H9 (cell line): ENCODE measurements around the gene RASGRF1. TPM values are rescaled to one million over a fixed set of nuclear protein-coding genes. Genes with fewer than 3 reads are reported as not detected.

Experiments
- DNase-seq: peaks from one replicate; pipeline ENCODE4 v3.0.0-alpha.2; 2017
- H2AFZ ChIP-seq: one replicate; pipeline ENCODE4 v1.6.1; 2013; ENCODE audit warnings: mild to moderate bottlenecking, low read length, control low read depth, moderate library complexity
- H2AK5ac ChIP-seq: 2 replicates; pipeline ENCODE4 v1.6.1; 2013; ENCODE audit warnings: low read length, control low read depth, mixed read lengths; ENCODE audit not compliant: insufficient read length
- H2BK120ac ChIP-seq: one replicate; pipeline ENCODE4 v1.6.1; 2013; ENCODE audit warnings: low read depth, mild to moderate bottlenecking, low read length, control low read depth, inconsistent platforms; ENCODE audit not compliant: poor library complexity, severe bottlenecking
- H2BK12ac ChIP-seq: 2 replicates; pipeline ENCODE4 v1.6.1; 2013; ENCODE audit warnings: low read length, control low read depth, mixed read lengths, low read depth; ENCODE audit not compliant: insufficient read length
- H2BK15ac ChIP-seq: 2 replicates; pipeline ENCODE4 v1.6.1; 2013; ENCODE audit warnings: low read depth, low read length, control low read depth
- H2BK20ac ChIP-seq: one replicate; pipeline ENCODE4 v1.6.1; 2013; ENCODE audit warnings: low read depth, mild to moderate bottlenecking, low read length, control low read depth, inconsistent platforms; ENCODE audit not compliant: poor library complexity, severe bottlenecking
- H2BK5ac ChIP-seq: 2 replicates; pipeline ENCODE4 v1.6.1; 2013; ENCODE audit warnings: low read length, control low read depth, mixed read lengths; ENCODE audit not compliant: insufficient read length
- H3K14ac ChIP-seq: 2 replicates; pipeline ENCODE4 v1.6.1; 2013; ENCODE audit warnings: low read length, control low read depth; ENCODE audit not compliant: insufficient read depth
- H3K18ac ChIP-seq: 2 replicates; pipeline ENCODE4 v1.6.1; 2013; ENCODE audit warnings: low read depth, mild to moderate bottlenecking, mixed read lengths, low read length, control low read depth; ENCODE audit not compliant: insufficient read length
- H3K23ac ChIP-seq: 2 replicates; pipeline ENCODE4 v1.6.1; 2013; ENCODE audit warnings: low read length, control low read depth, mixed read lengths, low read depth; ENCODE audit not compliant: insufficient read length
- H3K23me2 ChIP-seq: 2 replicates; pipeline ENCODE4 v1.6.1; 2013; ENCODE audit warnings: low read depth, mild to moderate bottlenecking, mixed read lengths, low read length, control low read depth; ENCODE audit not compliant: insufficient read length, poor library complexity, severe bottlenecking
- H3K27ac ChIP-seq: 2 replicates; pipeline ENCODE4 v1.5.1; 2013; ENCODE audit warnings: low read length, control low read depth, mixed read lengths, low read depth; ENCODE audit not compliant: insufficient read length
- H3K27me3 ChIP-seq: 2 replicates; pipeline ENCODE4 v1.6.1; 2013; ENCODE audit warnings: low read length, control low read depth, inconsistent platforms; ENCODE audit not compliant: insufficient read depth
- H3K4ac ChIP-seq: 2 replicates; pipeline ENCODE4 v1.6.1; 2013; ENCODE audit warnings: low read depth, mild to moderate bottlenecking, control low read depth, inconsistent platforms, low read length, moderate library complexity
- H3K4me1 ChIP-seq: 2 replicates; pipeline ENCODE4 v1.6.1; 2013; ENCODE audit warnings: low read length, control low read depth, inconsistent platforms; ENCODE audit not compliant: insufficient read depth
- H3K4me2 ChIP-seq: 2 replicates; pipeline ENCODE4 v1.6.1; 2013; ENCODE audit warnings: low read length, control low read depth, mixed read lengths; ENCODE audit not compliant: insufficient read length, insufficient read depth
- H3K56ac ChIP-seq: 2 replicates; pipeline ENCODE4 v1.6.1; 2013; ENCODE audit warnings: low read depth, mild to moderate bottlenecking, mixed read lengths, low read length, control low read depth; ENCODE audit not compliant: insufficient read length
- H3K79me1 ChIP-seq: 2 replicates; pipeline ENCODE4 v1.6.1; 2013; ENCODE audit warnings: low read depth, mild to moderate bottlenecking, moderate library complexity, low read length, control low read depth, inconsistent platforms; ENCODE audit not compliant: insufficient read depth, poor library complexity, severe bottlenecking
- H3K79me2 ChIP-seq: 2 replicates; pipeline ENCODE4 v1.6.1; 2013; ENCODE audit warnings: low read length, control low read depth, inconsistent platforms; ENCODE audit not compliant: insufficient read depth
- H3K9ac ChIP-seq: 2 replicates; pipeline ENCODE4 v1.6.1; 2013; ENCODE audit warnings: low read length, control low read depth, mixed read lengths; ENCODE audit not compliant: insufficient read length; ENCODE audit errors: extremely low read depth
- H3K9me3 ChIP-seq: one replicate; pipeline ENCODE4 v1.6.1; 2013; ENCODE audit warnings: low read depth, low read length, inconsistent platforms; ENCODE audit not compliant: control insufficient read depth
- H3T11ph ChIP-seq: one replicate; pipeline ENCODE4 v1.6.1; 2013; ENCODE audit warnings: mild to moderate bottlenecking, low read length, control low read depth, inconsistent platforms
- H4K20me1 ChIP-seq: one replicate; pipeline ENCODE4 v1.6.1; 2013; ENCODE audit not compliant: control insufficient read depth, insufficient read length, insufficient read depth
- H4K5ac ChIP-seq: 2 replicates; pipeline ENCODE4 v1.6.1; 2013; ENCODE audit warnings: low read depth, mild to moderate bottlenecking, mixed read lengths, low read length, control low read depth; ENCODE audit not compliant: insufficient read length
- H4K8ac ChIP-seq: replicated peaks from 2 replicates; pipeline ENCODE4 v1.6.1; 2013; ENCODE audit warnings: low read length, control low read depth, mixed read lengths, low read depth; ENCODE audit not compliant: insufficient read length
- H4K91ac ChIP-seq: 2 replicates; pipeline ENCODE4 v1.6.1; 2013; ENCODE audit warnings: low read depth, mild to moderate bottlenecking, moderate library complexity, mixed read lengths, low read length, control low read depth; ENCODE audit not compliant: insufficient read length
- H3K27ac Mint-ChIP-seq, 3 experiments: 2 replicates in 2 of 3; 3 replicates in 1 of 3; pipeline ENCODE4 v1.8.0; 2020 to 2021; ENCODE audit warnings: mixed read lengths in 3 of 3, mild to moderate bottlenecking in 1 of 3, moderate library complexity in 1 of 3
- H3K27me3 Mint-ChIP-seq: 2 replicates; pipeline ENCODE4 v1.8.0; 2021; ENCODE audit warnings: low read depth, mild to moderate bottlenecking, moderate library complexity, mixed read lengths
- H3K36me3 Mint-ChIP-seq, 3 experiments: 2 replicates in 2 of 3; 3 replicates in 1 of 3; pipeline ENCODE4 v1.8.0; 2020 to 2021; ENCODE audit warnings: low read depth in 3 of 3, mixed read lengths in 3 of 3; ENCODE audit not compliant: insufficient read depth in 1 of 3
- H3K4me1 Mint-ChIP-seq, 2 experiments: 2 replicates each; pipeline ENCODE4 v1.8.0; 2020; ENCODE audit warnings: mixed read lengths in 2 of 2
- H3K4me3 Mint-ChIP-seq, 2 experiments: 2 replicates in 1 of 2; 3 replicates in 1 of 2; pipeline ENCODE4 v1.8.0; 2020 to 2021; ENCODE audit warnings: mild to moderate bottlenecking in 2 of 2, mixed read lengths in 2 of 2, moderate library complexity in 1 of 2
- H3K9me3 Mint-ChIP-seq, 2 experiments: 2 replicates in 1 of 2; 3 replicates in 1 of 2; pipeline ENCODE4 v1.8.0; 2020; ENCODE audit warnings: mild to moderate bottlenecking in 2 of 2, mixed read lengths in 2 of 2, moderate library complexity in 1 of 2
- CTCF ChIP-seq: fragments of 200-600 bp; sonication (generic); conservative IDR thresholded peaks from 3 replicates; pipeline ENCODE4 v1.8.0; 2021; ENCODE audit warnings: antibody characterized with exemption, mild to moderate bottlenecking
- WGBS: extraction: QIAGEN DNeasy Blood & Tissue Kit; methylation state at CpG from one replicate; pipeline ENCODE4 v1.1.7; 2013; ENCODE audit warnings: missing lambda C conversion rate, low lambda C conversion rate, mixed read lengths; ENCODE audit not compliant: insufficient read length; ENCODE audit errors: extremely low coverage; 5-methylcytosine and 5-hydroxymethylcytosine counted together
- total RNA-seq: library from RNA; stranded (reverse); gene quantifications from 2 replicates; pipeline ENCODE4 v1.2.1, GENCODE V29; 2021

RASGRF1 gene
- total RNA-seq, 1 experiment from 2014 or later: 0.48 TPM

- Histone ChIP-seq H2AK5ac (no peak overlapping the region), H4K91ac (no peak overlapping the region), H3K56ac (no peak overlapping the region), H3K23me2 (no peaks in the 10 kb centered on the region), H2BK120ac (no peak overlapping the region), H3K4ac (no peak overlapping the region), H4K20me1 (no peaks in the 10 kb centered on the region), H4K5ac (no peak overlapping the region), H3K23ac (no peak overlapping the region), H2BK15ac (no peak overlapping the region), H3K27me3 (no peaks in the 10 kb centered on the region), H2BK20ac (no peak overlapping the region), H3T11ph (no peak overlapping the region), H3K18ac (no peak overlapping the region), H3K4me1 (peaks cover 7% of the 10 kb centered on the region), H4K8ac (no peak overlapping the region), H2BK5ac (no peak overlapping the region), H3K27ac (no peak overlapping the region), H3K14ac (no peak overlapping the region), H2AFZ (no peak overlapping the region), H3K79me1 (no peaks in the 10 kb centered on the region), H3K79me2 (no peaks in the 10 kb centered on the region), H3K9me3 (no peaks in the 10 kb centered on the region), H3K4me2 (no peak overlapping the region), H3K9ac (no peak overlapping the region), H2BK12ac (no peak overlapping the region)
- peaks cover 14 to 25% of the 10 kb centered on the region in 2 experiments for H3K4me1 Mint-ChIP-seq
- no peak for DNase-seq
- WGBS: no CpG with 5 or more reads among the region's 2 CpGs
- H3K4me3 Mint-ChIP-seq: no peak overlapping the region
- H3K36me3 Mint-ChIP-seq: no peaks in the 10 kb centered on the region
- no peaks in the 10 kb centered on the region for H3K27me3 Mint-ChIP-seq
- no peak for TF ChIP-seq CTCF
- no peaks in the 10 kb centered on the region for H3K9me3 Mint-ChIP-seq
- H3K27ac Mint-ChIP-seq: no peak overlapping the region
Observed at GRCh38 chr15:78968114-78968513, 122.5 kb downstream of the RASGRF1 start.
